SK-N-MC (cell line): ENCODE results near the gene FAHD2A.
"Not testable (repeated sequence)": the region's sequence is repeated elsewhere in the genome, so short reads cannot be mapped to it uniquely, and the experiment has no call there.

Source experiments
- EZH2 ChIP-seq: fragments of 200-600 bp; sonication (generic); IDR thresholded peaks from one replicate; pipeline ENCODE4 v1.6.1; 2017; ENCODE audit warnings: antibody characterized with exemption
- FOXP2 ChIP-seq: optimal IDR thresholded peaks from 2 replicates; pipeline ENCODE3; 2011; ENCODE audit warnings: mild to moderate bottlenecking, moderate library complexity; ENCODE audit not compliant: insufficient read depth; ENCODE audit errors: extremely low read length, control extremely low read depth
- POLR2AphosphoS5 ChIP-seq: IDR thresholded peaks from 2 replicates; pipeline ENCODE4 v1.6.1; 2012; ENCODE audit warnings: mild to moderate bottlenecking, low read depth, low read length, borderline replicate concordance

DNA sequence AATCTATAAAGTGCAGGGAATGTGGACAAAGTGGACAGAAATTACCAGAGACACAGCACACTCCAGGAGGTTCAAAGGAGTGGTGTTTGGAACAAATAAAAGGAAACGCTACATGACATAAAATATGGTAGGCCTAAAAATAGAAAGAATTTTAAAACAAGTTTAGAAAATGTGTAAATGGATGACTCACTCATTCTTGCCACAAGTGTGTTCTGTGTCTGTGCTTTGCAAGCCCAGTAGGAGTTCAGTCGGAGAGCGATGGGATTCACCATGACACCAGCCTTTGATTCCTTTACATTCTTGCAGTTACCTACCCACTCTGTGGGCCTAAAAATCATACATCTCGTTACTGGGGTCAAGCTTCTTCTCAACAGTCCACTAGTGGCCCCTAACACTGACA, 30.9 kb downstream of the FAHD2A start:
- not testable (repeated sequence) for TF ChIP-seq POLR2AphosphoS5, EZH2, FOXP2
